Endothelial cell of umbilical vein (primary cell): ENCODE results near the gene ATP9B.

Source experiments
- JUN ChIP-seq: IDR thresholded peaks from 2 replicates; pipeline ENCODE4 v1.6.1; 2011; ENCODE audit warnings: borderline replicate concordance, low read depth; ENCODE audit not compliant: insufficient read length, insufficient read depth
- POLR2A ChIP-seq: IDR thresholded peaks from 2 replicates; pipeline ENCODE4 v1.6.1; 2012; ENCODE audit warnings: low read depth, mild to moderate bottlenecking, control low read depth, low read length
- TF ChIP-seq, protein P1 (sequence below), 2 donors: IDR thresholded peaks; 1 replicate in 1 of 2; 2 replicates in 1 of 2; pipeline ENCODE4 v1.5.1; 2011; ENCODE audit warnings: low read length in 2 of 2, mild to moderate bottlenecking in 2 of 2, moderate library complexity in 2 of 2, control low read depth in 1 of 2, inconsistent platforms in 1 of 2, low read depth in 1 of 2; ENCODE audit not compliant: insufficient read depth in 1 of 2; ENCODE audit errors: extremely low read depth in 1 of 2

DNA sequence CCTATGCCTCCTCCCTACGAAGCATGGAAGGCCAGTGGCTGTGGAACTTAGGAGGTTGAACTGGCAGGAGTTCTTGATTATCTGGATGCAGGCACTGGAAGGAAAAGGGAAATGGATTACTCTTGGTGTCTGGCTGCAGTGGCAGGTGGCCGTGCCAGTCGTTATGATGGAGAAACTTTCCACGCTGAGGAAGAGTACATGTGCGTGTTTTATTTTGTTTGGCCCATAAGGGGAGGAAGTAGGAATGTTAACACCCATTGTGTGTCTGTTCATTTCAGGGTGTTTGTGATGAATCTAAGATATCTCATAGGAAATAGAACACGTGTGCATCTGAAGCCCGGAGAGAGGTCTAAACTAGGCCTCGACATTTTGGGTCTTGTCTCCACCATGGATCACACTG is 203.7 kb downstream of the ATP9B start:
- TF ChIP-seq, protein P1, sequence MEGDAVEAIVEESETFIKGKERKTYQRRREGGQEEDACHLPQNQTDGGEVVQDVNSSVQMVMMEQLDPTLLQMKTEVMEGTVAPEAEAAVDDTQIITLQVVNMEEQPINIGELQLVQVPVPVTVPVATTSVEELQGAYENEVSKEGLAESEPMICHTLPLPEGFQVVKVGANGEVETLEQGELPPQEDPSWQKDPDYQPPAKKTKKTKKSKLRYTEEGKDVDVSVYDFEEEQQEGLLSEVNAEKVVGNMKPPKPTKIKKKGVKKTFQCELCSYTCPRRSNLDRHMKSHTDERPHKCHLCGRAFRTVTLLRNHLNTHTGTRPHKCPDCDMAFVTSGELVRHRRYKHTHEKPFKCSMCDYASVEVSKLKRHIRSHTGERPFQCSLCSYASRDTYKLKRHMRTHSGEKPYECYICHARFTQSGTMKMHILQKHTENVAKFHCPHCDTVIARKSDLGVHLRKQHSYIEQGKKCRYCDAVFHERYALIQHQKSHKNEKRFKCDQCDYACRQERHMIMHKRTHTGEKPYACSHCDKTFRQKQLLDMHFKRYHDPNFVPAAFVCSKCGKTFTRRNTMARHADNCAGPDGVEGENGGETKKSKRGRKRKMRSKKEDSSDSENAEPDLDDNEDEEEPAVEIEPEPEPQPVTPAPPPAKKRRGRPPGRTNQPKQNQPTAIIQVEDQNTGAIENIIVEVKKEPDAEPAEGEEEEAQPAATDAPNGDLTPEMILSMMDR (IDR thresholded peaks at IDR 0.05; ENCODE audit: extremely low read depth in 1 of 2, insufficient read depth in 1 of 2, low read depth in 1 of 2, low read length in 2 of 2), result no peak
- TF ChIP-seq POLR2A, result no peak
- TF ChIP-seq JUN, result no peak
